GM12878 (cell line): ENCODE measurements around the gene MAOA. TPM values are rescaled to one million over a fixed set of nuclear protein-coding genes. Genes with fewer than 3 reads are reported as not detected.

Experiments used
- ATAC-seq: fragments of 200-7000 bp; cut with Tn5 transposase; 3 replicates; pipeline ENCODE4 v1.9.1; 2020; ENCODE audit warnings: mild to moderate bottlenecking, moderate library complexity
- BruUV-seq: library from RNA; stranded (reverse); fragments of 400-500 nt; replicated peaks from 2 replicates; lab custom pipeline; 2021; lab: Mats Ljungman, UMichigan
- CTCF ChIA-PET: fragments of 300-600 bp; sonication (Branson Sonifier 250); formaldehyde crosslinking; extraction: SDS; loops from one replicate; lab custom pipeline; 2021; ENCODE audit warnings: inconsistent platforms; lab: Yijun Ruan, JAX
- POLR2A ChIA-PET: fragments of 350-600 bp; formaldehyde crosslinking; extraction: SDS; loops from one replicate; lab custom pipeline; 2021; ENCODE audit warnings: inconsistent platforms; lab: Charles Lee
- RAD21 ChIA-PET: fragments of 300-600 bp; sonication (Branson Sonifier 250); formaldehyde crosslinking; loops from one replicate; lab custom pipeline; 2023; ENCODE audit warnings: antibody characterized with exemption; ENCODE audit not compliant: unreplicated experiment; lab: Charles Lee
- SMC1A ChIA-PET: fragments of 300-600 bp; sonication (Branson Sonifier 250); formaldehyde crosslinking; loops from one replicate; lab custom pipeline; 2023; ENCODE audit not compliant: unreplicated experiment, uncharacterized antibody; lab: Charles Lee
- DNase-seq: peaks from one replicate; pipeline ENCODE4 v3.0.0-alpha.2; 2011; ENCODE audit warnings: low read depth, low spot score
- FAIRE-seq: peaks from 3 replicates; lab custom pipeline; 2011; peaks lifted over from hg19 to GRCh38; lab: Jason Lieb, UNC
- H2AFZ ChIP-seq: 2 replicates; pipeline ENCODE4 v1.6.0; 2011; ENCODE audit warnings: low read depth, low read length, control low read depth; ENCODE audit not compliant: control insufficient read depth
- H3K27ac ChIP-seq: 2 replicates; pipeline ENCODE4 v1.5.1; 2011; ENCODE audit warnings: control low read depth; ENCODE audit not compliant: control insufficient read depth, insufficient read depth
- H3K27me3 ChIP-seq, 2 experiments: replicated peaks in 1 of 2; 2 replicates each; pipeline versions ENCODE4 v1.6.0 to v1.6.1; 2011; ENCODE audit warnings: low read length in 1 of 2; ENCODE audit not compliant: control insufficient read depth in 2 of 2, insufficient read depth in 2 of 2
- H3K36me3 ChIP-seq, 2 experiments: 2 replicates each; pipeline ENCODE4 v1.5.1; 2011; ENCODE audit warnings: low read length in 1 of 2; ENCODE audit not compliant: control insufficient read depth in 2 of 2, insufficient read depth in 2 of 2
- H3K4me1 ChIP-seq: 2 replicates; pipeline ENCODE4 v1.6.1; 2011; ENCODE audit warnings: mild to moderate bottlenecking, low read length, moderate library complexity, mixed read lengths; ENCODE audit not compliant: control insufficient read depth, insufficient read depth
- H3K4me2 ChIP-seq: 2 replicates; pipeline ENCODE4 v1.6.0; 2011; ENCODE audit warnings: control low read depth; ENCODE audit not compliant: control insufficient read depth, insufficient read depth
- H3K4me3 ChIP-seq: fragments of 200-600 bp; sonication (generic); 2 replicates; pipeline ENCODE4 v1.5.1; 2016
- H3K79me2 ChIP-seq: 2 replicates; pipeline ENCODE4 v1.6.0; 2011; ENCODE audit warnings: low read length; ENCODE audit not compliant: control insufficient read depth, insufficient read depth
- H3K9ac ChIP-seq: 2 replicates; pipeline ENCODE4 v1.8.0; 2011; ENCODE audit warnings: low read length, control low read depth, mixed read lengths; ENCODE audit not compliant: control insufficient read depth, insufficient read depth
- H3K9me3 ChIP-seq: replicated peaks from 3 replicates; pipeline ENCODE4 v1.5.1; 2011; ENCODE audit warnings: mild to moderate bottlenecking, low read length; ENCODE audit not compliant: control insufficient read depth, insufficient read depth
- H4K20me1 ChIP-seq: 2 replicates; pipeline ENCODE4 v1.6.0; 2011; ENCODE audit not compliant: control insufficient read depth, insufficient read depth
- KAT2A ChIP-seq: conservative IDR thresholded peaks from 2 replicates; pipeline ENCODE4 v1.6.1; 2011; ENCODE audit warnings: low read depth, low read length; ENCODE audit not compliant: control insufficient read depth
- MTA3 ChIP-seq: IDR thresholded peaks from 2 replicates; pipeline ENCODE4 v1.6.1; 2012; ENCODE audit warnings: low read length, inconsistent platforms, borderline replicate concordance
- NFIC ChIP-seq: IDR thresholded peaks from 2 replicates; pipeline ENCODE4 v1.6.1; 2012; ENCODE audit warnings: low read depth, mild to moderate bottlenecking, inconsistent platforms, low read length, moderate library complexity
- NR2C1 ChIP-seq: fragments of 450-650 bp; IDR thresholded peaks from 2 replicates; pipeline ENCODE4 v1.6.1; 2017; ENCODE audit warnings: antibody characterized with exemption, mild to moderate bottlenecking, moderate library complexity
- RAD51 ChIP-seq: fragments of 450-650 bp; IDR thresholded peaks from 2 replicates; pipeline ENCODE4 v1.6.1; 2016; ENCODE audit warnings: moderate library complexity, mild to moderate bottlenecking, inconsistent platforms
- SIX5 ChIP-seq: IDR thresholded peaks from 2 replicates; pipeline ENCODE4 v1.6.1; 2011; ENCODE audit warnings: mild to moderate bottlenecking, low read depth, low read length, moderate library complexity; ENCODE audit not compliant: severe bottlenecking
- SUZ12 ChIP-seq: fragments of 200-600 bp; sonication (generic); IDR thresholded peaks from one replicate; pipeline ENCODE4 v1.6.1; 2018; ENCODE audit warnings: antibody characterized with exemption, mild to moderate bottlenecking; ENCODE audit not compliant: unreplicated experiment
- TBL1XR1 ChIP-seq: IDR thresholded peaks from 2 replicates; pipeline ENCODE4 v1.6.1; 2012; ENCODE audit warnings: low read depth, low read length, improper control_type of control experiment
- TCF12 ChIP-seq: IDR thresholded peaks from 2 replicates; pipeline ENCODE4 v1.6.1; 2011; ENCODE audit warnings: low read depth, mild to moderate bottlenecking, low read length
- YY1 ChIP-seq: IDR thresholded peaks from 2 replicates; pipeline ENCODE4 v1.6.1; 2011; ENCODE audit warnings: low read depth, mild to moderate bottlenecking, low read length
- ZNF384 ChIP-seq: IDR thresholded peaks from 2 replicates; pipeline ENCODE4 v1.6.1; 2012; ENCODE audit warnings: low read depth, mild to moderate bottlenecking, low read length, improper control_type of control experiment, borderline replicate concordance
- WGBS: methylation state at CpG from one replicate; pipeline ENCODE4 v1.1.6; 2016; ENCODE audit warnings: low lambda C conversion rate; ENCODE audit not compliant: insufficient replicate concordance, insufficient coverage; ENCODE audit errors: missing lambda C conversion rate; 5-methylcytosine and 5-hydroxymethylcytosine counted together
- in situ Hi-C: fragments of 300-500 bp; cut with MboI; formaldehyde crosslinking; loops from 9 replicates; pipeline ENCODE4 v1.14.3; 2018; ENCODE audit warnings: mixed read lengths
- intact Hi-C: fragments of 100-400 bp; cut with micrococcal nuclease; formaldehyde crosslinking; loops from one replicate; pipeline ENCODE4 v1.14.2; 2022; ENCODE audit not compliant: unreplicated experiment
- polyA plus RNA-seq, 11 experiments: library from polyadenylated mRNA; depleted of rRNA in 4 of 11; unstranded in 6 of 11; stranded (reverse) in 5 of 11; fragments of >200 nt; fragmentation: Nextera tagmentation in 4 of 11; fragmentation: Illumina TruSeq in 1 of 11; extraction: Ambion mirVana in 4 of 11; extraction: Trizol in 1 of 11; gene quantifications; 1 replicate in 1 of 11; 2 replicates in 10 of 11; pipeline versions ENCODE4 v1.2.1 to v1.2.3, GENCODE V29; 2011 to 2016; ENCODE audit warnings: inconsistent platforms in 2 of 11, missing spikeins in 2 of 11, low read depth in 1 of 11
- total RNA-seq, 4 experiments: library from RNA; depleted of rRNA in 3 of 4; stranded (reverse); fragments of >200 nt in 3 of 4; fragmentation: Illumina TruSeq in 1 of 4; extraction: Trizol in 1 of 4; gene quantifications; 2 replicates each; pipeline versions ENCODE4 v1.2.1 to v1.2.3, GENCODE V29; 2013 to 2021
- TF ChIP-seq, protein P1 (sequence below): IDR thresholded peaks from 2 replicates; pipeline ENCODE4 v1.6.1; 2012; ENCODE audit warnings: low read depth, low read length, improper control_type of control experiment
- TF ChIP-seq, protein P2 (sequence below): IDR thresholded peaks from 2 replicates; pipeline ENCODE4 v1.6.1; 2012; ENCODE audit warnings: low read length, inconsistent platforms
- TF ChIP-seq, protein P3 (sequence below): IDR thresholded peaks from 2 replicates; pipeline ENCODE4 v1.6.1; 2011; ENCODE audit warnings: borderline replicate concordance, low read depth, mild to moderate bottlenecking, moderate library complexity, low read length; ENCODE audit not compliant: insufficient read depth, poor library complexity, severe bottlenecking
- TF ChIP-seq, protein P4 (sequence below): fragments of 150-350 bp; IDR thresholded peaks from 2 replicates; pipeline ENCODE4 v1.6.1; 2014; ENCODE audit warnings: mild to moderate bottlenecking, low read depth, low read length
- TF ChIP-seq, protein P5 (sequence below): fragments of 450-650 bp; IDR thresholded peaks from 2 replicates; pipeline ENCODE4 v1.6.1; 2014; ENCODE audit warnings: mild to moderate bottlenecking

MAOA gene
- total and polyA plus RNA-seq, 10 of the 15 experiments (the other 5 are each of a cell fraction or from before 2014, with no cell fraction given) = 0.02 to 0.51 (median 0.08) TPM; not detected in 7

DNA sequence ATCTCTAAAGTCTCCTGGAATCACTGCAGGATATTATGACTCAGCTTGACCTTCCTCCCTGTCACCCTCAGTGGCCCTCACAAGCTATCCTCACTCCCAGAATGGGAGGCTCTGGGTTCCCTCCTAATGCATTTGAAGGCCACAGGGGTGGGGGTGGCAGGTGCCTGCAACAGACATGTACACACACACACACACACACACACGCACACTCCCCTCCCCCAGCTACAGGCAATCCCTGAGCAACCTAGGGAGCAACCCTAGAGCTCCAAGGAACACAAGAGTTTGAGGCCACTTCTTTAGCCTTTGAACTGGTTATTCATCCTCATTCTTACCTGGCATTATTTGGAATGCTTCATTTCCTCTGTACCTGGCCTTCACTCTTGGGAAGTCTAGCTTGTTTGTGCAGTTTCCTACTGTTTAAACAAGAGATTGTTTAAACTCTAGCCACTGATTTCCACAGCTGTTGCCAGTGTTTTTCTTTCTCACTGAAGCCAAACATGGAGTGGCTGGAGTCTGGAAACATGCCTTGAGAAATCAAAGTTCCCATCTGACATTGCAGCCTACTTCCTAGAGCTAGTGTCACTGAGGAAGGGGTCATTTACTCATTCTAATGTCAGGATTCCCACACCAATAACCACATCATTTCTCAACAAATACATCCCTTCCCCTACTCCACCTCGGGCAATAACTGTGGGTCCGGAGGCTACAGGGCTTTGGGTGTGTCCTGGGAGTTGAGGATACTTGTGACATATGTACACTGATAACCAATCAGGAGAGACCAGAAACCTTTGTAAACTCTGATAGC, 37.7 kb downstream of the MAOA start:
- Histone ChIP-seq H3K9me3 (no peaks in the 10 kb centered on the region), H3K27me3 (peaks cover 0 to 3% of the 10 kb centered on the region in 2 experiments; a peak in 2 of 4 replicates), H3K4me2 (no peak overlapping the region), H3K27ac (no peak overlapping the region), H3K4me3 (no peak overlapping the region), H3K36me3 (no peaks in the 10 kb centered on the region), H2AFZ (no peak overlapping the region), H3K9ac (no peak overlapping the region), H3K79me2 (no peaks in the 10 kb centered on the region), H4K20me1 (no peaks in the 10 kb centered on the region), H3K4me1 (no peaks in the 10 kb centered on the region)
- ChIA-PET CTCF (no interaction called here), SMC1A (interaction anchor here (1.2 kb wide), 1 partner anchor 14 kb away, joined by 3 read pairs; no protein-coding TSS in a partner anchor), POLR2A (no interaction called here), RAD21 (no interaction called here)
- TF ChIP-seq TBL1XR1 = no peak
- TF ChIP-seq NR2C1 = no peak
- TF ChIP-seq TCF12 = no peak
- TF ChIP-seq MTA3 = no peak
- TF ChIP-seq NFIC = no peak
- TF ChIP-seq, protein P1, sequence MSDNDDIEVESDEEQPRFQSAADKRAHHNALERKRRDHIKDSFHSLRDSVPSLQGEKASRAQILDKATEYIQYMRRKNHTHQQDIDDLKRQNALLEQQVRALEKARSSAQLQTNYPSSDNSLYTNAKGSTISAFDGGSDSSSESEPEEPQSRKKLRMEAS = no peak
- no peak for TF ChIP-seq SIX5
- no peak for TF ChIP-seq SUZ12
- TF ChIP-seq ZNF384 = no peak
- no peak for TF ChIP-seq RAD51
- TF ChIP-seq YY1 = no peak
- TF ChIP-seq, protein P2, sequence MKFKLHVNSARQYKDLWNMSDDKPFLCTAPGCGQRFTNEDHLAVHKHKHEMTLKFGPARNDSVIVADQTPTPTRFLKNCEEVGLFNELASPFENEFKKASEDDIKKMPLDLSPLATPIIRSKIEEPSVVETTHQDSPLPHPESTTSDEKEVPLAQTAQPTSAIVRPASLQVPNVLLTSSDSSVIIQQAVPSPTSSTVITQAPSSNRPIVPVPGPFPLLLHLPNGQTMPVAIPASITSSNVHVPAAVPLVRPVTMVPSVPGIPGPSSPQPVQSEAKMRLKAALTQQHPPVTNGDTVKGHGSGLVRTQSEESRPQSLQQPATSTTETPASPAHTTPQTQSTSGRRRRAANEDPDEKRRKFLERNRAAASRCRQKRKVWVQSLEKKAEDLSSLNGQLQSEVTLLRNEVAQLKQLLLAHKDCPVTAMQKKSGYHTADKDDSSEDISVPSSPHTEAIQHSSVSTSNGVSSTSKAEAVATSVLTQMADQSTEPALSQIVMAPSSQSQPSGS = no peak
- TF ChIP-seq, protein P3, sequence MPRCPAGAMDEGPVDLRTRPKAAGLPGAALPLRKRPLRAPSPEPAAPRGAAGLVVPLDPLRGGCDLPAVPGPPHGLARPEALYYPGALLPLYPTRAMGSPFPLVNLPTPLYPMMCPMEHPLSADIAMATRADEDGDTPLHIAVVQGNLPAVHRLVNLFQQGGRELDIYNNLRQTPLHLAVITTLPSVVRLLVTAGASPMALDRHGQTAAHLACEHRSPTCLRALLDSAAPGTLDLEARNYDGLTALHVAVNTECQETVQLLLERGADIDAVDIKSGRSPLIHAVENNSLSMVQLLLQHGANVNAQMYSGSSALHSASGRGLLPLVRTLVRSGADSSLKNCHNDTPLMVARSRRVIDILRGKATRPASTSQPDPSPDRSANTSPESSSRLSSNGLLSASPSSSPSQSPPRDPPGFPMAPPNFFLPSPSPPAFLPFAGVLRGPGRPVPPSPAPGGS = no peak
- no peak for TF ChIP-seq KAT2A
- TF ChIP-seq, protein P4, sequence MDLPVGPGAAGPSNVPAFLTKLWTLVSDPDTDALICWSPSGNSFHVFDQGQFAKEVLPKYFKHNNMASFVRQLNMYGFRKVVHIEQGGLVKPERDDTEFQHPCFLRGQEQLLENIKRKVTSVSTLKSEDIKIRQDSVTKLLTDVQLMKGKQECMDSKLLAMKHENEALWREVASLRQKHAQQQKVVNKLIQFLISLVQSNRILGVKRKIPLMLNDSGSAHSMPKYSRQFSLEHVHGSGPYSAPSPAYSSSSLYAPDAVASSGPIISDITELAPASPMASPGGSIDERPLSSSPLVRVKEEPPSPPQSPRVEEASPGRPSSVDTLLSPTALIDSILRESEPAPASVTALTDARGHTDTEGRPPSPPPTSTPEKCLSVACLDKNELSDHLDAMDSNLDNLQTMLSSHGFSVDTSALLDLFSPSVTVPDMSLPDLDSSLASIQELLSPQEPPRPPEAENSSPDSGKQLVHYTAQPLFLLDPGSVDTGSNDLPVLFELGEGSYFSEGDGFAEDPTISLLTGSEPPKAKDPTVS = no peak
- TF ChIP-seq, protein P5, sequence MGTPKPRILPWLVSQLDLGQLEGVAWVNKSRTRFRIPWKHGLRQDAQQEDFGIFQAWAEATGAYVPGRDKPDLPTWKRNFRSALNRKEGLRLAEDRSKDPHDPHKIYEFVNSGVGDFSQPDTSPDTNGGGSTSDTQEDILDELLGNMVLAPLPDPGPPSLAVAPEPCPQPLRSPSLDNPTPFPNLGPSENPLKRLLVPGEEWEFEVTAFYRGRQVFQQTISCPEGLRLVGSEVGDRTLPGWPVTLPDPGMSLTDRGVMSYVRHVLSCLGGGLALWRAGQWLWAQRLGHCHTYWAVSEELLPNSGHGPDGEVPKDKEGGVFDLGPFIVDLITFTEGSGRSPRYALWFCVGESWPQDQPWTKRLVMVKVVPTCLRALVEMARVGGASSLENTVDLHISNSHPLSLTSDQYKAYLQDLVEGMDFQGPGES = no peak
- ATAC-seq (no peak), DNase-seq (no peak), FAIRE-seq (no peak)
- intact Hi-C loops = no loop called here
- 16% methylated on average over 3 of the region's 3 CpGs for WGBS
- no TSS peak for BruUV-seq
- in situ Hi-C loops = no loop called here
